Ovary (tissue), 9 donors: Measurements from ENCODE around the gene TMCO6. TPM values are rescaled to one million over a fixed set of nuclear protein-coding genes. Genes with fewer than 3 reads are reported as not detected.
"Not testable (repeated sequence)": the region's sequence is repeated elsewhere in the genome, so short reads cannot be mapped to it uniquely, and the experiment has no call there.

ENCODE experiments used
- DNase-seq, 5 donors: peaks; one replicate each; pipeline ENCODE4 v3.0.0-alpha.2; 2019 to 2020
- H3K27ac ChIP-seq, 2 donors: fragments of 200-600 bp; one replicate each; pipeline versions ENCODE4 v1.5.1 to v1.8.0; 2019 to 2022
- H3K27me3 ChIP-seq: fragments of 200-600 bp; one replicate; pipeline ENCODE4 v1.8.0; 2022
- H3K36me3 ChIP-seq: fragments of 200-600 bp; sonication (generic); one replicate; pipeline ENCODE4 v1.5.1; 2019
- H3K4me1 ChIP-seq: one replicate; pipeline ENCODE4 v1.8.1; 2013; ENCODE audit warnings: mild to moderate bottlenecking, moderate library complexity; ENCODE audit not compliant: insufficient read depth
- H3K4me3 ChIP-seq: fragments of 200-600 bp; sonication (generic); one replicate; pipeline ENCODE4 v1.5.1; 2017
- H3K9me3 ChIP-seq, 2 donors: fragments of 200-600 bp in 1 of 2; sonication (generic) in 1 of 2; one replicate each; pipeline versions ENCODE4 v1.5.1 to v1.8.1; 2013 to 2019; ENCODE audit warnings: mild to moderate bottlenecking in 1 of 2, moderate library complexity in 1 of 2
- CTCF ChIP-seq, 3 donors: fragments of 450-650 bp in 2 of 3; fragments of 200-600 bp in 1 of 3; IDR thresholded peaks; one replicate each; pipeline versions ENCODE4 v1.5.1 to v1.8.0; 2016 to 2022; ENCODE audit warnings: antibody characterized with exemption in 3 of 3, mild to moderate bottlenecking in 1 of 3
- EP300 ChIP-seq: sonication (generic); formaldehyde crosslinking; IDR thresholded peaks from one replicate; pipeline ENCODE4 v1.6.1; 2017; ENCODE audit warnings: antibody characterized with exemption
- POLR2A ChIP-seq: fragments of 450-650 bp; IDR thresholded peaks from one replicate; pipeline ENCODE4 v1.6.1; 2017; ENCODE audit warnings: antibody characterized with exemption, mild to moderate bottlenecking, moderate library complexity
- WGBS, 3 donors: extraction: QIAGEN DNeasy Blood & Tissue Kit in 1 of 3; methylation state at CpG; one replicate each; pipeline versions ENCODE4 v1.1.5 to v1.1.7; 2013 to 2017; 5-methylcytosine and 5-hydroxymethylcytosine counted together
- intact Hi-C, 4 donors: fragments of 100-400 bp; cut with DNase I; formaldehyde crosslinking; loops; one replicate each; pipeline versions ENCODE4 v1.11.0 to v1.15.1; 2022 to 2023
- polyA plus RNA-seq, 2 donors: library from polyadenylated mRNA; stranded (reverse); fragments of 200-250 nt in 1 of 2; fragments of 350-450 nt in 1 of 2; fragmentation: Illumina TruSeq in 1 of 2; extraction: RNeasy Lipid Tissue Mini Kit (QIAGEN cat#74804) in 1 of 2; gene quantifications; one replicate each; pipeline ENCODE4 v1.2.3, GENCODE V29; 2013 to 2014
- total RNA-seq, 7 donors: library from RNA; depleted of rRNA in 2 of 7; stranded (reverse); fragments of >200 nt in 2 of 7; fragmentation: NEBNext Ultra II Directional in 3 of 7; extraction: Animal tissue kit (Norgen Biotek cat#: 25700) in 3 of 7; gene quantifications; one replicate each; pipeline versions ENCODE4 v1.1.0 to v1.2.4, GENCODE V29; 2016 to 2023
- donor health status: DM: no; HTN: no; CAD: no; lungs with moderate emphysema.
- donor health status: DM: no; HTN: no; CAD: no.
- donor health status: Bipolar disorder and iron deficiency.
- donor health status: DM: yes; HTN: yes; CAD: no.
- donor health status: DM: no; HTN: no; CAD: no.
- donor health status: DM: yes; HTN: yes; CAD: no.

The TMCO6 gene
- total and polyA plus RNA-seq, 9 donors, result 8.0 to 62.8 (median 14.9) TPM

- H3K27me3 ChIP-seq, result no peaks in the 10 kb centered on the region
- no peak overlapping the region for H3K4me3 ChIP-seq
- H3K4me1 ChIP-seq, result no peaks in the 10 kb centered on the region
- TF ChIP-seq EP300 (no peak), POLR2A (no peak), CTCF (IDR thresholded peaks at IDR 0.05) (no peak)
- no peaks in the 10 kb centered on the region for H3K36me3 ChIP-seq
- no peak for DNase-seq
- intact Hi-C loops, result no loop called here
- H3K27ac ChIP-seq, result no peak overlapping the region
- no peaks in the 10 kb centered on the region for H3K9me3 ChIP-seq
These were observed 30.5 kb upstream of the TMCO6 start for GRCh38 chr5:140608722-140609121.

GRCh38 chr5:140609126-140609525 is 30.1 kb upstream of the TMCO6 start:
- H3K4me3 ChIP-seq, result no peak overlapping the region
- TF ChIP-seq POLR2A (no peak), CTCF (IDR thresholded peaks at IDR 0.05) (no peak), EP300 (no peak)
- H3K27ac ChIP-seq, result no peak overlapping the region
- WGBS, 3 donors, result 71 to 78% (median 76%) methylated on average over 4 of the region's 4 CpGs
- DNase-seq, result no peak
- no peaks in the 10 kb centered on the region for H3K36me3 ChIP-seq
- H3K4me1 ChIP-seq, result no peaks in the 10 kb centered on the region
- no peaks in the 10 kb centered on the region for H3K9me3 ChIP-seq
- intact Hi-C loops, result no loop called here
- H3K27me3 ChIP-seq, result no peaks in the 10 kb centered on the region

GRCh38 chr5:140611020-140611521 is 28.2 kb upstream of the TMCO6 start:
- Histone ChIP-seq H3K36me3 (no peaks in the 10 kb centered on the region), H3K4me1 (no peaks in the 10 kb centered on the region), H3K27me3 (no peaks in the 10 kb centered on the region), H3K27ac (no peak overlapping the region), H3K4me3 (no peak overlapping the region), H3K9me3 (no peaks in the 10 kb centered on the region)
- no peak for DNase-seq
- intact Hi-C loops, result no loop called here
- TF ChIP-seq CTCF (IDR thresholded peaks at IDR 0.05) (no peak), POLR2A (no peak), EP300 (no peak)
- 75 to 89% (median 87%) methylated on average over 2 of the region's 2 CpGs for WGBS, 3 donors

- TF ChIP-seq POLR2A (no peak), CTCF (IDR thresholded peaks at IDR 0.05) (no peak), EP300 (no peak)
- Histone ChIP-seq H3K36me3 (no peaks in the 10 kb centered on the region), H3K4me1 (peaks cover 2% of the 10 kb centered on the region), H3K4me3 (no peak overlapping the region), H3K27me3 (no peaks in the 10 kb centered on the region), H3K27ac (no peak overlapping the region), H3K9me3 (no peaks in the 10 kb centered on the region)
- no peak for DNase-seq
- 12 to 34% (median 20%) methylated on average over 3 of the region's 3 CpGs for WGBS, 3 donors
- intact Hi-C loops, result no loop called here
These were observed 16.9 kb upstream of the TMCO6 start for GRCh38 chr5:140622301-140622700.

- H3K27me3 ChIP-seq, H3K4me3 ChIP-seq, H3K9me3 ChIP-seq, H3K27ac ChIP-seq, H3K4me1 ChIP-seq, DNase-seq, H3K36me3 ChIP-seq, intact Hi-C loops: not testable (repeated sequence)
These were observed 16.2 kb upstream of the TMCO6 start for GRCh38 chr5:140623061-140623460.

- H3K4me1 ChIP-seq, H3K9me3 ChIP-seq, DNase-seq, H3K4me3 ChIP-seq, H3K27ac ChIP-seq, intact Hi-C loops, H3K36me3 ChIP-seq, H3K27me3 ChIP-seq: not testable (repeated sequence)
- WGBS, 3 donors, result 85 to 91% (median 90%) methylated on average over 10 of the region's 10 CpGs
These were observed 14.4 kb upstream of the TMCO6 start for GRCh38 chr5:140624886-140625285.
